Measurements from ENCODE around the gene EGF. TPM values are rescaled to one million over a fixed set of nuclear protein-coding genes. Genes with fewer than 3 reads are reported as not detected.

EGF gene
- total RNA-seq, 1 experiment from 2014 or later, result 26.7 TPM

DNA sequence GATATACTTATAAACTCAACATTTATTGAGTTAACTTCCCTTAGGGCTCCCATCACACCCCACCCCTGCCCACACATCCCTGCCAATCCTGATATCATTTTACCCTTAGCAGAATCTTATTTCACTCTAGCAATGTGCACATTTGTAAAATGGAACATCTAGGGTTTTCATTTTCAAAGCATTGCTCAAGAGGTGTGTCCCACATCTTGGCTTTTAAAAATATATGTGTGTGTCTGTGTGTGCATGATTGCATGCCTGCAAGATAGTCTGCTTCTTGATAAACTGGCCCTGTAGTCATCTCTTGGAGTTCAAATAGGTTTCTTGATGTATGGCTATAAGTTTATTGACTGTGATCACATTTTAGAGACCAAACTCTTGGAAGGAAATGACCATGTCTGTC is 26.4 kb upstream of the EGF start:
- no peak for DNase-seq (ENCODE audit: low spot score)
- intact Hi-C loops (cut with micrococcal nuclease; ENCODE audit: unreplicated experiment), result no loop called here
- POLR2A ChIA-PET (ENCODE audit: low non-redundant PET), result no interaction called here
- no peak overlapping the region for H3K4me3 ChIP-seq (ENCODE audit: low read depth, low read length, poor library complexity, severe bottlenecking)
- CTCF ChIA-PET, result no interaction called here
- H3K27me3 ChIP-seq (replicated peaks; ENCODE audit: insufficient read depth, low read depth, low read length, poor library complexity), result no peaks in the 10 kb centered on the region
- TF ChIP-seq EZH2 (IDR thresholded peaks at IDR 0.05; ENCODE audit: borderline replicate concordance, low read depth, low read length, poor library complexity, severe bottlenecking), result no peak
- TF ChIP-seq, protein P1, sequence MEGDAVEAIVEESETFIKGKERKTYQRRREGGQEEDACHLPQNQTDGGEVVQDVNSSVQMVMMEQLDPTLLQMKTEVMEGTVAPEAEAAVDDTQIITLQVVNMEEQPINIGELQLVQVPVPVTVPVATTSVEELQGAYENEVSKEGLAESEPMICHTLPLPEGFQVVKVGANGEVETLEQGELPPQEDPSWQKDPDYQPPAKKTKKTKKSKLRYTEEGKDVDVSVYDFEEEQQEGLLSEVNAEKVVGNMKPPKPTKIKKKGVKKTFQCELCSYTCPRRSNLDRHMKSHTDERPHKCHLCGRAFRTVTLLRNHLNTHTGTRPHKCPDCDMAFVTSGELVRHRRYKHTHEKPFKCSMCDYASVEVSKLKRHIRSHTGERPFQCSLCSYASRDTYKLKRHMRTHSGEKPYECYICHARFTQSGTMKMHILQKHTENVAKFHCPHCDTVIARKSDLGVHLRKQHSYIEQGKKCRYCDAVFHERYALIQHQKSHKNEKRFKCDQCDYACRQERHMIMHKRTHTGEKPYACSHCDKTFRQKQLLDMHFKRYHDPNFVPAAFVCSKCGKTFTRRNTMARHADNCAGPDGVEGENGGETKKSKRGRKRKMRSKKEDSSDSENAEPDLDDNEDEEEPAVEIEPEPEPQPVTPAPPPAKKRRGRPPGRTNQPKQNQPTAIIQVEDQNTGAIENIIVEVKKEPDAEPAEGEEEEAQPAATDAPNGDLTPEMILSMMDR (conservative IDR thresholded peaks at IDR 0.05; ENCODE audit: low read depth, low read length), result no peak
- H3K27ac ChIP-seq (ENCODE audit: low read depth, low read length, poor library complexity, severe bottlenecking), result no peak overlapping the region
- H3K36me3 ChIP-seq (ENCODE audit: insufficient read depth, low read length, poor library complexity, severe bottlenecking), result no peaks in the 10 kb centered on the region
- peaks cover 12% of the 10 kb centered on the region for H3K4me1 ChIP-seq (ENCODE audit: insufficient read depth, low read length, poor library complexity, severe bottlenecking)
- no TSS peak for BruUV-seq (replicated peaks)
- H3K9me3 ChIP-seq (ENCODE audit: low read depth, low read length, poor library complexity, severe bottlenecking), result no peaks in the 10 kb centered on the region

DNA sequence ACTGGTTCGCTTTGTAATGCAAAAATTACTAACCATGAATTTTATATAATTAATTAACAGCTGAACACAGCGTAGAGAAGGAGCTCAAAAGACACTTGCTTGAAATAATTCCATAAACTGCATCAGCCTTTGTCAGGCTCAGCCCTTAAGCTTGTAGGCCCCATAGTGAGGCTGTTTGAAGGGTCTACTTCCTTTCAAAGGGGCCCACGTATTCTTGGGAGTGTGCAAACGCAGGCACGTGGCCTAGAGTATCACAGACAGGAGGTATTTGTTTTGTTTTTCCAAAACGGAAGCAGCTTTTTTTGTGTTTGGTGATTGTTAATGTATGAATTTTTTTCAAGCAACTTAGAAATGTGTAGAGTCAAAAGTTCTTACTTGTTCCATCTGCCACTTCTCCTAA is 25.6 kb upstream of the EGF start:
- intact Hi-C loops (cut with micrococcal nuclease; ENCODE audit: unreplicated experiment), result no loop called here
- POLR2A ChIA-PET (ENCODE audit: low non-redundant PET), result no interaction called here
- no peak overlapping the region for H3K27ac ChIP-seq (ENCODE audit: low read depth, low read length, poor library complexity, severe bottlenecking)
- H3K36me3 ChIP-seq (ENCODE audit: insufficient read depth, low read length, poor library complexity, severe bottlenecking), result no peaks in the 10 kb centered on the region
- H3K27me3 ChIP-seq (replicated peaks; ENCODE audit: insufficient read depth, low read depth, low read length, poor library complexity), result no peaks in the 10 kb centered on the region
- no TSS peak for BruUV-seq (replicated peaks)
- TF ChIP-seq EZH2 (IDR thresholded peaks at IDR 0.05; ENCODE audit: borderline replicate concordance, low read depth, low read length, poor library complexity, severe bottlenecking), result no peak
- TF ChIP-seq, protein P1 (conservative IDR thresholded peaks at IDR 0.05; ENCODE audit: low read depth, low read length), result no peak
- H3K4me1 ChIP-seq (ENCODE audit: insufficient read depth, low read length, poor library complexity, severe bottlenecking), result peaks cover 12% of the 10 kb centered on the region
- no peak overlapping the region for H3K4me3 ChIP-seq (ENCODE audit: low read depth, low read length, poor library complexity, severe bottlenecking)
- DNase-seq (ENCODE audit: low spot score), result peak; percentile 61
- H3K9me3 ChIP-seq (ENCODE audit: low read depth, low read length, poor library complexity, severe bottlenecking), result no peaks in the 10 kb centered on the region
- CTCF ChIA-PET, result interaction anchor here (0.7 kb wide), 1 partner anchor 92 kb away, joined by 3 read pairs; no protein-coding TSS in a partner anchor

DNA sequence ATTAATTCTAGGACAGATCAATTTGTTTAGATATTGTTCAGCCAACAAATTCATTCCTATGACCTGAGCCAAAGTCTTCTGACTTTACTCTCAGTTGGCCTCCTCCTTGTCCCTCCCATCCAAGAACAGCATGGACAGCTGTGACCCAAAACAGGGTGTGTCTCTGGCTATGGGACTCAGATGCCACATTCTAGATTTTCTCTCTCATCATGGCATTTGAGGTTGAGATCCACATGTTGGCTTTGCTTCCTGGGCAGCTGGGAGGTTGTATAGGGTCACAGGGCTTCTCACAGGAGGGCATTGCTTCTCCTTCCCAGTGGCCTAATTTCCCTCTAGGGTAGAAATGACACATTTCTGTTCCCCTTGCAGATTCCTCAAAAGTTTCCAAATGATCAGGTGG is 22.6 kb upstream of the EGF start:
- Histone ChIP-seq H3K27ac (ENCODE audit: low read depth, low read length, poor library complexity, severe bottlenecking) (no peak overlapping the region), H3K9me3 (ENCODE audit: low read depth, low read length, poor library complexity, severe bottlenecking) (no peaks in the 10 kb centered on the region), H3K36me3 (ENCODE audit: insufficient read depth, low read length, poor library complexity, severe bottlenecking) (no peaks in the 10 kb centered on the region), H3K4me1 (ENCODE audit: insufficient read depth, low read length, poor library complexity, severe bottlenecking) (peaks cover 12% of the 10 kb centered on the region), H3K4me3 (ENCODE audit: low read depth, low read length, poor library complexity, severe bottlenecking) (no peak overlapping the region), H3K27me3 (replicated peaks; ENCODE audit: insufficient read depth, low read depth, low read length, poor library complexity) (no peaks in the 10 kb centered on the region)
- TF ChIP-seq, protein P1 (conservative IDR thresholded peaks at IDR 0.05; ENCODE audit: low read depth, low read length), result no peak
- no peak for TF ChIP-seq EZH2 (IDR thresholded peaks at IDR 0.05; ENCODE audit: borderline replicate concordance, low read depth, low read length, poor library complexity, severe bottlenecking)
- no TSS peak for BruUV-seq (replicated peaks)
- no peak for DNase-seq (ENCODE audit: low spot score)
- CTCF ChIA-PET, result no interaction called here
- POLR2A ChIA-PET (ENCODE audit: low non-redundant PET), result no interaction called here
- intact Hi-C loops (cut with micrococcal nuclease; ENCODE audit: unreplicated experiment), result no loop called here

All from A673 (cell line).